Mammary epithelial cell (primary cell): Measurements from ENCODE around the gene PDIA5.

Source experiments
- CTCF ChIP-seq, 2 donors: IDR thresholded peaks in 1 of 2; conservative IDR thresholded peaks in 1 of 2; 2 replicates each; pipeline ENCODE4 v1.5.1; 2011 to 2012; ENCODE audit warnings: inconsistent platforms in 2 of 2, low read length in 2 of 2, mild to moderate bottlenecking in 2 of 2, control low read depth in 1 of 2, low read depth in 1 of 2; ENCODE audit not compliant: insufficient read depth in 1 of 2; ENCODE audit errors: extremely low read depth in 1 of 2
- EZH2 ChIP-seq: IDR thresholded peaks from 2 replicates; pipeline ENCODE4 v1.6.1; 2012; ENCODE audit warnings: low read length, inconsistent platforms, borderline replicate concordance

DNA sequence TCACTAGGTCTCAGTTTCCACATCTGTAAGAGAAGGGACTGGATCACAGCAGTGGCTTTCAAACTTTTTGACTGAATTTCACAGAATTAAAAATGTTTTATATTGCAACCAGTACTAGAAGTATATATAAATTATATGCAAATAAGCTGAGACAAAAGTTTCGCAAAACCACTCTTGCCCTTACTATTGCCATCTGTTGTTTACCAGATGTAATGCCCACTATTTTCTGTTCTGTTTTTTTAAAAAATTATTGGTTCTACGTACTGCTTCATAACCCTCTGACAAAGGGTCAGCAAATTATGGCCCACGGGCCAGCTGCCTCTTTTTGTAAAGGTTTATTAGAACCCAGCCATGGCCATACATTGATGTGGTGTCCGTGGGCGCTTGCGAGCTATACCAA is 44.8 kb downstream of the PDIA5 start:
- TF ChIP-seq CTCF (conservative IDR thresholded peaks at IDR 0.05 in 1 of 2, IDR thresholded peaks at IDR 0.05 in 1 of 2; ENCODE audit: extremely low read depth in 1 of 2, insufficient read depth in 1 of 2, low read depth in 1 of 2, low read length in 2 of 2) (no peak), EZH2 (no peak)
